GM04504 (cell line): ENCODE results near the gene MRPL17.

Experiments
- DNase-seq: peaks from one replicate; pipeline ENCODE4 v3.0.0-alpha.2; 2012; ENCODE audit warnings: low read depth

Gene MRPL17

GRCh38 chr11:6632116-6633073, 50.7 kb downstream of the MRPL17 start:
- DNase-seq = no peak

DNA sequence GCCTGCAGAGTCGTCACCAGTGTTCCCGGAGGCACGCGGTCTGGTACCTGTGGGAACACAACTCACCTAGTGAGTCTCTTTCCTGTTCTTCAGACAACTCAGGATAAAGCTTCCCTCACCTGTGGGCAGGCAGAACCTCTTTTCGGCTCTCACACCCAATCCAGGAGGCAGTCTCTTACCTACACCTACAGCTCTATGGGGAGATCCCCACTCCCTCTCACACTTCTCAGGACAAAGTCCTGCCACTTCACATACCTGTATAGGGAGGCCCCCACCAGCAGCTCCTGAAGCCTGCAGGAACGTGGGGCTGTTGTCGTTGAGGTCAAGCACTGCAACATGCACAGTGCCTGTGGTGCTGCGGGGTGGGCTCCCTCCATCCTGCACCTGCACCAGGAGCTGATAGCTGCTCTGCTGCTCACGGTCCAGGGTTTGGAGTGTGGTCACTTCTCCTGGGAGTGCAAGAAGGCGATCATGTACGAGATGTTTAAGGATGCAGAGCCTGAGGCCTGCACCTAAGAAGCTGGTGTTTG, 51.7 kb downstream of the MRPL17 start:
- no peak for DNase-seq

GRCh38 chr11:6630632-6631291, 52.4 kb downstream of the MRPL17 start:
- DNase-seq = no peak
